ENCODE data around the gene BMP6.
A peak's percentile ranks its signal among the peaks of the same experiment; 100 is the strongest.

The BMP6 gene

DNA sequence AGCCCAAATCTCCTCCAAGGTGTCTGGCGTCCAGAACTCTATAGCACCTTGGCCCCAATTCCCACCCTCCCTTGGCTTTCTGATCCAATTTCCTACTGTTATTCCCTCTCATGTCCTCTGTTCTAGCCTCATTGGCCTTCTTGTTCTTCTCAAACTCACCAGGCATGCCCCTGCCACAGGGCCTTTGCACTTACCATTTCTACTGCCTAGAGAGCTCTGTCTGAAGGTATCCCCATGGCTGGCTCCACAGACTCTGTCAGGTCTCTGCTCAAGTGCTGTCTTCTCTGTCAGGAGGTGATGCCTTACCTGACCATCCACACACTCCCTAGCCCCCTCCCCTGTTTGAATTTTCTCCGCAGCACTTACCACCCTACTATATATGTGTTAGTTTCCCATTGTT is 5.6 kb upstream of the BMP6 start:
- no peak for FAIRE-seq

DNA sequence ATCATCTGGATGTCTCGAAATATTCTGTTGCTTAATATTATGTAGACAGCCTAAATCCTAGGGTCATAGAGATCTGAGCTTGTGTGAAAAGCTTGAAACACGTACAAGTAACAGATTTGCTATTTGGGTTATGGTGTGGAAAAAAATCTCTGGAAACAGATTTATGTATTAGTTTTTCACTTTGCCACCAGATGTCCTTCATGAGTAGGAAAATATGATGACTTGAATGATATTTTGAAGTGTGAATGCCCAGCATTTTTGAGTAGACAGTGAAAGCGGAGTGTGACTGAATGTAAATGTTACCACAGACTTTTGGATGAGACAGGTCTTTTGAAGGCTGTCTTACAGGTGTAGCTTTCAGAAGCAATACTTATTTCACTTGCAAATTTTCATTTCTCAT is 4.2 kb upstream of the BMP6 start:
- peak; percentile 82 for FAIRE-seq

DNA sequence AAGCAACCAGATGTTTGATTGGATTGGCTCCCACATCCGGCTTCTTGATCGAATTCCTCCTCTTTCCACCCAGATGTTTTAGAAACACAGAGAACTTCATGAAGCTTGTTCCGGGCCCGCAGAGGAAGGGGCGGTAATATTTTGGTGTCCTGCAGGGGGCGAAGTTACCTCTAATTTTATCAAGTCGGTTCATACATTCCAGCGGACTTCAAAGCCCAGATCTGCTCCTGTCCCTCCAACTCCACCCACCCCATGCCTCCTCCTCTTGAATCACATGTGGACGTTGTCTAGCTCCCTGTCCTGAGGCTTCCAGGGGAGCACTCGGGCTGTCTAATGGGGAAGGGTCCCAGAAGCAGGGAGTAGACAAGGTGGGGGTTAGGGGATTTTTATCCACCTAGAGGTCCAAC is 2.9 kb upstream of the BMP6 start:
- FAIRE-seq, result no peak

DNA sequence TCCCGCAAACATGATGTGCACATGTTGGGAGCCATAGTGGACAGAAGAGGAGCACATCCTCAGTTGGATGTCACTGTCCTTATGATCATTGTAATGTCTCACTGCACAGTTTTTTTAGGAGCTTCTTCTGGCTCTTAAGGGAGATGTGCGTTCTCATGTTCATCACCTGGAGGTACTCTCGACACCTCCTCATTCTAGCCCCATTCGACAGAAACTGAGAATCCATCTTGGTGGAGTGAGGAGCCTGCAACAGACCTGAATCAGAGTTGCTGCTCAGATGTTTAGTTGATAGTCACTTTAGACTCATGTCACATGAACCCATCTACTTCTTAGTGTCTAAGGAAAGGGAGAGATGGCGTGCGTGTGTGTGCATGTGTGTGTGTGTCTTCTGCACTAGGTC is 2.3 kb upstream of the BMP6 start:
- FAIRE-seq, result no peak

DNA sequence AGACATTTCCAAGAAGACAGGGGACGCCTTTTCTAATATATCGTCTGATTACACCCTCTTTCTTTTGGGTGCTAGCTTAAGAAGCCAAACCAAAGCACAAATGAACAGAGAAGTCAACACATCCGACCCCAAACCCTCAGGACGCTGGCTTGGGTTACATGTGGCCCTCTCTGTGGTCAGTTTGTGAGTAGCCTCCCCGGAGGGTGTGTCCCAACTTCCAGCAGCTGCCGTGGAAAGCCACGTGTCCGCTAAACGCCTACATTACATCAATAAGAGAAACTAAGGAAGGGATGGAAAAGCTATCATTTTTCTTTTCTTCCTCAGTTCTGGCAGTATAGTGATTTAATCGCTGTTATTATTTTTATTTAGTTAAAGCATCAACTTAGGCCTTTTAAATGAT is 487 bp upstream of the BMP6 start:
- no peak for FAIRE-seq

DNA sequence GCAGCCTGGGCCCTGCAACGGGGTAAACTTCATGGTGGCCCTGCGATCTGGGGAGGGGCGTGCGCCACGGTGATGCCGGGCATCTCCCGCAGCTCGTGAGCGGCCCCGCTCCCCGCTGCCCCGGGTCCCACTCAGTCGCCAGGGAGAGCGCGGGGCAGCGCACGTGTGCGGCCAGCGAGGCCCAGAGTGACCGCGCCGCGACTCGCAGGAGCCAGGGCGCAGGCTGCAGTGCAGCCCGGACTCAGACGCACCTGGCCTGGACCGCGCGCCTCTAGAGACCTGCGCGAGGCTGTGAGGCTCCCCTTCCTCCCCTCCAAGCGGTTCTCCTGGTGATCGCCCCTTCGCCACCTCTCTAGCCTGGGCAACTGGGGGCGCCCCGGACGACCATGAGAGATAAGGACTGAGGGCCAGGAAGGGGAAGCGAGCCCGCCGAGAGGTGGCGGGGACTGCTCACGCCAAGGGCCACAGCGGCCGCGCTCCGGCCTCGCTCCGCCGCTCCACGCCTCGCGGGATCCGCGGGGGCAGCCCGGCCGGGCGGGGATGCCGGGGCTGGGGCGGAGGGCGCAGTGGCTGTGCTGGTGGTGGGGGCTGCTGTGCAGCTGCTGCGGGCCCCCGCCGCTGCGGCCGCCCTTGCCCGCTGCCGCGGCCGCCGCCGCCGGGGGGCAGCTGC is 652 bp downstream of the BMP6 start:
- no peak for FAIRE-seq

DNA sequence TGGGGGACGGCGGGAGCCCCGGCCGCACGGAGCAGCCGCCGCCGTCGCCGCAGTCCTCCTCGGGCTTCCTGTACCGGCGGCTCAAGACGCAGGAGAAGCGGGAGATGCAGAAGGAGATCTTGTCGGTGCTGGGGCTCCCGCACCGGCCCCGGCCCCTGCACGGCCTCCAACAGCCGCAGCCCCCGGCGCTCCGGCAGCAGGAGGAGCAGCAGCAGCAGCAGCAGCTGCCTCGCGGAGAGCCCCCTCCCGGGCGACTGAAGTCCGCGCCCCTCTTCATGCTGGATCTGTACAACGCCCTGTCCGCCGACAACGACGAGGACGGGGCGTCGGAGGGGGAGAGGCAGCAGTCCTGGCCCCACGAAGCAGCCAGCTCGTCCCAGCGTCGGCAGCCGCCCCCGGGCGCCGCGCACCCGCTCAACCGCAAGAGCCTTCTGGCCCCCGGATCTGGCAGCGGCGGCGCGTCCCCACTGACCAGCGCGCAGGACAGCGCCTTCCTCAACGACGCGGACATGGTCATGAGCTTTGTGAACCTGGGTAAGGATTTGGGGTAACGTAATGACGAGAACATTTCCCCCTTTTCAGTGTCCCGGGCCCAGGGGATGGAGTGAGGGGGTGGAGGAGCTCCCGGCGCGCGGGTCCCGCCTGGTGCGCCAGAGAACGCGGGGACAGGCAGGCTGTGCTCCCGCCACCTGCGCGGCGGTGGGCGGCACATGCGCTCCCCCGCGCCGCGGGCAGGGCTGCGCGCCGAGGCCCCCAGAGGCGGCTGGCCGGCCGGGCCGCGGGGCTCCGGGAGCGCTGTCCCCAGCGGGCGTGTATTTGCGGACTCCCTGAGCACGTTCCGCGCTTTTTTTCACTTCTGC is 1.4 kb downstream of the BMP6 start:
- no peak for FAIRE-seq

DNA sequence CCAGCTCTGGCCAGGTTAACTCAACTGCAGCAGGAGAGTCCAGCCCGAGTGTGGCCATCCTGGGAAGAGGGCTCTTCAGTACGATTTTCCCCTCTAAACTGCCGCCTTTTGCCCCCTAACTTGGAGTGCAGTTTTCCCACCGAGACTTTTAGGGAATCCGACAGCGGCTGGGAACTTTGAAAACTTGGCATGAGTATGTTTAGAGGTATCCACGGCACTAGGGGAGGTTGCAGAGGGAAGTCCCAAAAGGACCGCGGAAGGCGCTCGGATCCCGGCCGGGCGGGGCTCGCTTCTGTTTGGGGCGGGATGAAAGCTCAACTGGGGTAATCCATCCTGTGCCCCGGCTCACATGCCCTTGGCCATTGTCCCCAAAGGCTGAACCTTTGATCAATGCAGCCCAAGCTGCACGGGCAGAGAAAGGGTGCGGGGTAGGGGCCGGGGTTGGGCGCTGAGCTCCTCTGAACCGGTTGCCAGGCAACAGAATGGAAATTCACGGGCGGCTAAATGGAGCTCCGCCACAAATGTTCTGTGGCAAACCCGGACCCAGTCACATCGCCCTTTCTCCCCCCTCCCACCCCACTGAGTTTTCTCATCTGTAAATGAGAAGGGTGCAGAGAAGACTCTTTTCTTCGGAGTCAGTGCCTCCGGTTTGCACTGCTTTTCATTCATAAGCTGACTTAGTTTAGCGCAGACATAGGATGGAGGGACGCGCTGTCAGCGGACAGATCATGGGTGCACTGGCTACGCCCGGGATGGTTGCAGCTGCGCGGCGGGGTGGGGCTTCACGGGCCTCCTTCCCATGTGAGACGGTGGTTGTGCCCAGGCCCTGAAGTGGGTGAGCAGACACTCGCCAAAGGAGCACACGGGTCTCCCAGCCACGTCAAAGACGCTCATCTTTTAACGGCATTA is 2.3 kb downstream of the BMP6 start:
- FAIRE-seq, result no peak

DNA sequence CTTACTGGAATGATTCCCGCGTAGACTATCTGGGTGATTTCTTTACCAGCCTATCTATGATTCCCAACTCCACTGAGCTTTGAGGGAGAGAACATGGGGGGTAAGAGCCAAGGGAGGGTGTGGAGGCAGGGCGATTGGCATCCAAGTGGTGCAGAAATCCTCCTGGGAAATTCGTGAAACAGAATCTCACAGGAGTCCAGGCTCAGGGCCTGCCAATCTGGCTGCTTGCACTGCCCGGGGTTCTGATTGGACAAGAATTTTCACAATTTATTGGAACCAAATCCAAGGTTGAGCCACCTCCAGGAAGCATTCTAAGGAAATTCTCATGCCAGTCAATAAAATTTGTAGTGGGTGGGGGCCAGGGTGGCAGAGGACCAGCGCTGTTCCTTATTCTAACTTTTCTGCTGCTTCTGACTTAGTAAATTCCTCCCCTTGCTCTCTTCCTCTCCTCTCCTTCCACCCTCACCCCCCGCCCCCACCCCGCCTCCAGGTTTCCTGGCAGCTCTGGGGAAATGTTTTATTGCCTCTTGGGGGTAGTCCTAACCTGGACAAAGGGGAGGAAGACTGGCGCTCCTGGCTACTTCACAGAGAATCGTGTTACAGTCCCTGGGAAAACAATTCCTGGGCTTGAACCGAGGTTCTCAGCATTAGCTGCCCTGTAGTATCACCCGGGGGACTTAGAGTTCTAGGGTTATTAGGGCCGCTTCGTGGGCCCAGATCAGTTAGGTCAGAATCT is 3.1 kb downstream of the BMP6 start:
- no peak for FAIRE-seq

DNA sequence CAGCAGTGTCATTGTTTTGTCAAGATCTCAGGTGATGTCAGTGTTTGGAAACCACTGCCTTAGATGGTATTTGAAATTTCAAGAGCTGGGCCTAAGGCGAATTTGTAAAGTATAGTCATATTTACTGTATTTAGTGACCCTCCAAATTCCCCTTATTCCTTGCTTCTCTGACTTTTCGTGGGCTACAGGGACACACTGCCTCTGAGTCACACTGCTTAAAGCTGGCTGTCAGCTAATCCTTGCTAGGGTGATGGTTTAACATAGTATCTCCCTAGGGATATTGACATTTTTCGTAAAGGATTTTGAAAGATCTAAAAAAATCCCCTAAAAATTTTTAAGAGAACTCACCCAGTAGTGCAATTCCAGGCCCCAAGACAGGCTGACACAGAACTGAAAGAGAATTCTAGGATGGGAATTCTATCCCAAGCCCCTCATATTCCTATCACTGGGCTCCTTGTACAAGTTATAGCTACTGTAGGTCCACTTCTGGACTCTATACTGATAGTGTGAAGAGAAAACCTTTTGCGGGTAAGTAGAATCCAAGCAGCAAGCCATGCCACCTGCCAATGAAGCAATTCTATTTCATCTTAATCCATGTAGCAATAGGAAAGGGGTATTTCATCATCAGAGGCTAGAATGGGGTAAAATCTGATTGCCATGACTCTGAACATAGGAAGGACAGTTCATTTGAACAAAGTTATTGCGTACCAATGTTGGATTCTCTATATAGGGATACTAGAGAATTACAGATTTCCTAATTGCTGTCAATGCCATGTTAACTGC is 4.3 kb downstream of the BMP6 start:
- FAIRE-seq, result no peak

DNA sequence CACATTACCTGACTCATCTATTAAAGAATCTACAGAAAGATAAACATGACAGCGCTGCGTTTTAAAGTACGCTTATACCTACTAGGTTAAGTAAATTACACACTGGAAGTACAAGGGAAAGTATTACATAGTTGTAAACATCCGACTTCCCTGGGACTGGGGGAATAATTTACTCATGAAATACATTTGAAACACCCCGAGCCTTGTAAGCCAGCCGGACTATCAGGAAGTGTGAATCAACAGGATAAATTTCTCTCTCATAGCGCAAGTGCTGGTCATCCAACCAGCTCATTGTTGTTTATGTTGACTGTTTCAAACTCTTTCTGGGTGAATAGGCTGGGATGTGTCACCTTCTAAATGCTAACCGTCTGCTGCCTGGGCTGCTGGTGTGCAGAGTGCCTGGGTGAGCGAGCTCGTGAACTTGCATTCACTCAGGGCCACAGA is 4.9 kb downstream of the BMP6 start:
- FAIRE-seq, result no peak

DNA sequence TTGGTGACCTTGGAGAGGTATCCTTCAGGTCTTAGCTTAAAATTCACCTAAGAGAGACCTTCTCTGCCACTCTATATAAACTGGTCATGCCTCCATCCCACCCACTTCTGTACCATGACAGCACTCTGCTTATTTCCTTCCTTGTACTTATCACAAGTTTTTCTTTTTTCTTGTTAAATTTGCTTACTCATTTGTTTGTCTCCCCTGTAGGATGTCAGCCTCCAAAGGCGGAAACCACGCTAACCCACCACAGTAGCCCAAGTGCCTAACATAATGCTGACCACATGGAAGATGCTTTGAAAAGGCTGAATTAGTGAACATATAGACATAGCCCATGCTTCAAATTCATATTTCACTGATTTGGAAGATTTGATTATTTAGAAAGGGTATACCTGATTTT is 5.4 kb downstream of the BMP6 start:
- FAIRE-seq, result no peak

DNA sequence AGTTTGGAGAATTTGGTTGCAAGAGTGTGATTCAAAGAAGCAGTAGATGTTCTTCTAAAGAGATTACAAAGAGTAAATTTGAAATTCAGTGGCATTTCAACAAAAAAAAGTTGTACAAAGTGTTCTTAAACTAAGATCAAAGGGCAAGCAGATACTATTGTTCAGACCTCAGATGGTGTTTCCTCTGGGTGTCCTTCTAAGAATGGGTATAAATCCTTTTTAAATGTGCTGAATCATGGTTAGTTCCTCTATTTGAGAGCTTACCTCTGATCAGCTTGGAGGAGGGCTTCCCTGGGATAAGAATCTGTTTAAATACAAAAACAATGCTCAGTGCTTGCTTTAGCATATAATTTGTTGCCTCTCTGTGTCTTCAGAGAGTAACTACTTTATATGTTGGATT is 6.3 kb downstream of the BMP6 start:
- no peak for FAIRE-seq

DNA sequence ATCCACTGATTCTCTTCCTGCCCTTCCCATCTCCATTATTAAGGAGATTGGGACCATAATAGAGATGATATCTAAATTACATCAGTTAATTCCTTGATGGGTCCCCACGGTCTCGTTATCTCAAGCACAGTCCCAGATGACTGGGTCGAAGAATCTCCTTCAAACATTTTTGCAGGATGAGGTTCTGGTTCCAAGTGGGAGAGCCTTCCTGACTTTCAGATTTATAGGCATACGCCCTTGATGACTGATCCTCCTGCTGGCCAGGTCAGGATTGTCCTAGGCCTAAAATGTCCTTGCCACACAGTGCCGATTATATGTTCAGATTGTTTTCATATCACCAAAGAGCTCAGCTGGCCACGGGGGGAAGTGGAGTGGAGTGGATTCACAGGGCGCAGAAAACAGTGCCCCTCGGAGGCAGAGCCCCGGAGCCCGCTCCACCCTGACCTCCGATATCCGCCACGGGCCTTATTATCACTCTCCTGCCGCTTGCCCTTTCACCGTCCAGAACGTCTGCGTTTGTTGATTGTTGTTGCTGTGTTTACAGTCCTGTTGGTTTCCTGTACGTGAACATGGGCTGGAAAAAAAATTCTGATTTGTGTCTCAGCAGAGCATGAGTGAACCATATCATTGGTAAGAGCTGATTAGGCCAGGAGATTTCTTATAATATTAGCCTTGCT is 8.9 kb downstream of the BMP6 start:
- FAIRE-seq, result no peak

DNA sequence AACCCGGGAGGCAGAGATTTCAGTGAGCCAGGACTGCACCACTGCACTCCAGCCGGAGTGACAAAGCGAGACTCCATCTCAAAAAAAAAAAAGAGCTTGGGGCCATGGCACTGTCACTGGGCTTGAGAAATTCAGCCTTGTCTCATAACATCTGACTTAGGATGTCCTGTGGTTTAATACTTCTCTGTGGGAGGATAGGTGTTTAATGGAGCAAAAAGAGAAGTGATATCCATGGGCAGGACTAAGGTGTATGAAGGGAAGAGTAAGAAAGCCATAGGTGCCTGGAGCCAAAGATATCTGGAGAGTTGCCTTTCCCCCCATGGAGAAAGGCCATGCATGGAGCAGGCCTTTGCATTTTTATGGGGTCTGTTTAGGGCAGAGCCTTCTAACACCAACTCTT is 11.2 kb downstream of the BMP6 start:
- FAIRE-seq, result no peak

DNA sequence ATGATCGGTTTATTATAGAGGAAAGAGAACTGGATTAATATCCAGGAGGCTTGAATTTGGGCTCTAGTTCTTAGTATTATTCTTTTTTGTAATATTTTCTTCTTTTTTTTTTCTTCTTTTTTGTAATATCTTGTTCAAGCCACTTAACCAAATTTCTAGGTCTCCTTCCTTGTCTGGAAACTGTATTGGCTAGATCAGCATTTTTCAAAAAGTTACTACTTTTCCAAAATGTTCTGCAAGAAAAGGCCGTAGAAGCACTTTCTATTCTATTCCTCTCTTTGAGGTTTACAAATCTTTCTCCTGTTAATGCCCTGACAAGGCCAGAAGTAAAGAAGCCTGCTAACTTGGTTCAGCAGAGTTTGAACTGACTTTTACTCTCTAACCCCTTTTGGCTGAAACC is 12.0 kb downstream of the BMP6 start:
- FAIRE-seq, result no peak

DNA sequence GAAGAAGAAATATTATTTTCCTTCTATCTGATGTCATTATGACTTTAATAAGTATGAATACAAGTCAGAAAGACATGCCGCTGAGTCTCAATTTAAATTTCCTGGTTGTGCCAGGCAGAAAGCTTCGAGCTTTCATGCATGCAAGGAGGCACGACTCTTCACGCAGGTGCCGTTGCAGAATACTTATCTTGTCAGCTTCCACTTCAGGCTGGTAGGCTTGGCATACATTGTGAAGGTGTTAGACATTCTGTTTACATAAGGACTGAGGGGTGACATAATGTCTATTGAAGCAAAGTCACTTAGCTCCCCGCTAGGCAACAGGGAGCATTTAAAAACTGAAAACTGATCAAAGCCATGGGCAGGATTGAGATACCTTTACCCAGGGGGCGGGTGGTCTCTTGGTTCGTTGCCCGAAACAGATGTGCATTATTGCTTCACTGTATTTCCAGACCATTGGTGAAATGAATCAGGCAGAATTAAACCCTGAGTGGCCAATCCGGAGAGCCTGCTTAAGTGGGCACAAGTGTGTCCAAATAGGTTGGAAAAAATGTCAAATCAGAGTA is 16.4 kb downstream of the BMP6 start:
- no peak for FAIRE-seq

DNA sequence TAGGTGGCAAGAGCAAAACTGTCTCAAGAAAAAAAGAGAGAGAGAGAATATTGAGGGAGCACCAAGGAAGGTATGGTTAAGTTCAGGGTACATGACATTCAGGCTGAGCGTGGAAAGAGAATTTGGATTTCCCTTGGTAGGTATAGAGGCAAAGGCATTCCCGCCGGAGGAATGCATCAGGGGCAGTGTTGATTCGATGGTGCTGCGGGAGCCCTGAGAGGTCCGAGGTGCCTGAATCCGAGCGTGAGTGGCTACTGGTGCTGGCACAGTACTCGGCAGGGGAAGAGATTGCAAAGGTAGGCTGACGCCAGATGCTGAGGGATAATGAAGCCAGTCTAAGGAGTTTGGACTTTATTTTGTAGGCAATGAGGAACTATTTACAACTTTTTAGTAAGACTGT is 20.0 kb downstream of the BMP6 start:
- FAIRE-seq, result no peak

DNA sequence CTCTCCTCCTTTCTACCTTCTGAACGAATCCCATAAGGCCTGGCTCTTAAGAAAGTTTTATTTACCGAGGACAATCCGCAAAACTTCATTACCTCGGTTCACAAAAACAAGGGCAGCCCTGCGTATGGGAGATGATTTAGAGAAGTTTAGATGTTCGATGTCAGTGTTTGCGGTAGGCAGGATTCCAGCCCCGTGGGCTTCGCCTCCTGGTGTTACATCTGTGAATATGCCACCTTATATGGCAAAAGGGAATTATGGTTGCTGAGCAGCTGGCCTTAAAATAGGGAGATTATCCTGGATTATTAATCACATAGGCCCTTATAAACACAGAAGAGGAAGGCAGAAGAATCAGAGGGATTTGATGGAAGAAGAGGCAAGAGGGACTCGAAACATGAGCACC is 21.1 kb downstream of the BMP6 start:
- FAIRE-seq, result no peak

DNA sequence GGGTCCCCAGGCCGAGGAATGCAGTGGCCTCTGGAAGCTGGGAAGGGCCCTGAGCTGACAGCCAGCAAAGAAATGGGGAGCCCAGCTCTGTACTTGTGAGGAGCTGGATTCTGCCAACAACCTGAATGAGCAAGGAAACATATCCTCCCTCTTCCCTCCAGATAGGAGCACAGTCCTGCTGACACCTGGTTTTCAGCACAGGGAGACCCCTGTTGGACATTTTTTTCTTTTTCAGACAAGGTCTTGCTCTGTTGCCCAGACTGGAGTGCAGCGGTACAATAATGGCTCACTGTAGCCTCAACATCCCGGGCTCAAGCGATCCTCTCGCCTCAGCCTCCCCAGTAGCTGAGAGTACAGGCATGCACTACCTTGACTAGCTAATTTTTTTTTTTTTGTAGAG is 21.5 kb downstream of the BMP6 start:
- no peak for FAIRE-seq

DNA sequence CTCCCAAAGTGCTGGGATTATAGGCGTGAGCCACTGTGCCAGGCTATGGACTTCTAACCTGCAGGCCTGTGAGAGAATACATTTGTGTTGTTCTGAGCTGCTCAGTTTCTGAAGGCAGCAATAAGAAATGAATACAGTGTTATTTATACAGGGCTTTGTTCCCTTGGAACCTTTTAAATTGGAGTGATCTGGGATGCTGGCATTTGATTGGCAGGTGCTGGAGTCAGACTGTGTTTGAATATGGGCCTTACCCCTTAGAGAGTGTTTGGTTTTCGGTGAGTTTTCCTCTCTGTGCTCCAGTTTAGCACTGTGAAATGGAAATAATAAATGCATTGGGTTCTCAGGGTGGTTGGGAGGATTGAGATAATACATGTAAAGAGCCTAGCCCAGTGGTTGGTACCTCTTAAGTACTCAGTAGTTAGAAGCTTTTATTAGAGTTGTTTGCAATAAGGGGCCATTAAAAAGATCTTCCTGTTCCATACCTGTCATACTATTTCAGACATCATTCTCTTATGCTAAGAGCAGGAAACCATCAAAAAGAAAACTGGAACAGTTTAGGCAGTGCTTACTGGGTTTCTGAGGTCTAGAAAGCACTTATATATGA is 22.1 kb downstream of the BMP6 start:
- no peak for FAIRE-seq
